Fibroblast of upper back skin (primary cell): Measurements from ENCODE around the gene UGT2B28.
"Not testable (repeated sequence)": the region's sequence is repeated elsewhere in the genome, so short reads cannot be mapped to it uniquely, and the experiment has no call there.

Source experiments
- DNase-seq: peaks from one replicate; pipeline ENCODE4 v3.0.0-alpha.2; 2013

Gene UGT2B28

DNA sequence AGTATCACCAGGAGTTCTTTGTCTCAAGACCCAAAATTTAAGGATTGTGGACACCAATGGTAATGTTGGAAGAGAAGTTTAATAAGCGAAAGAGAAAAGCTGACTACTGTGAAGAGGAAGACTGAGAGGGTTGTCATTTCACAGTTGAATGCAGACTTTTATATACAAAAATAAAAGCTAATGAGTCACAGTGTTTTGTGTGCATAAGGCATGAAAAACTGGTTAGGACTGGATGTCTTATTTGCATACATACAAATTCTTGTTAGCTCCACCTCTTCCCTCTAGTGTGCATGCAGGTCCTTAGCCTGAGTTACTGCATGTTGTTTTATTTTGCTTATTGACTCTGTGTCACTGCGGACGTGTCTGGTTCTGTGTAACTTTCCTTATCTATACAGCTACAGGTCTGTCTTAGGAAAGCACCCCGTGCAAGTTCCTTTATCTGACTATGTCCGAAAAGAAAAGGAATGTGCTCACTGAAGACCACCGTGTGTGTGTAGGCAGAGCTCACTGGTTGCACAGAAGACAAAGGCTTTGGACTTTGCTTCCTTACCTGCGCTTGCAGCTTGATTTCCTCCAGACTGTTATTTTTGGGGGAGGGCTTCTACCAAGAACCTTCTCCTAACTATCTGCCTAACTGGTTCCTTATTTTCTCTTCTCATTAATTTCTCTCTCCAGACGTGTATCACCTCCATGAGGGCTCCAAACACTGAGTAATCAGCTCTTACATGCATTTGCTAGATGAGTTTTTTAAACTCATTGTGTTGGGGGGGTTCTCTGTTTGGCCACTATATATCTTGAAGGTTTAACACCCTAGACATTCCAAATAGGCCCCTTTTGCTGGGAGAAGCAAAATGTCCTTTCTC is 63.5 kb downstream of the UGT2B28 start:
- DNase-seq = not testable (repeated sequence)
